Cardiac fibroblast (primary cell): Measurements from ENCODE around the gene TADA2A.
A peak's percentile ranks its signal among the peaks of the same experiment; 100 is the strongest.

ENCODE experiments used
- DNase-seq, 2 donors: peaks; one replicate each; pipeline versions ENCODE4 v3.0.0 to v3.0.0-alpha.2; 2010; ENCODE audit warnings: low read depth in 2 of 2
- H3K4me3 ChIP-seq, 2 donors: replicated peaks in 1 of 2; 1 replicate in 1 of 2; 2 replicates in 1 of 2; pipeline ENCODE4 v1.5.1; 2011; ENCODE audit warnings: low read depth in 2 of 2, low read length in 2 of 2, mild to moderate bottlenecking in 2 of 2, moderate library complexity in 1 of 2
- CTCF ChIP-seq: IDR thresholded peaks from one replicate; pipeline ENCODE4 v1.5.1; 2011; ENCODE audit warnings: low read depth, mild to moderate bottlenecking, low read length, inconsistent platforms

Gene TADA2A

GRCh38 chr17:37483311-37484039, 76.8 kb downstream of the TADA2A start:
- H3K4me3 ChIP-seq, result no peak overlapping the region
- no peak for TF ChIP-seq CTCF
- peak; percentile 85 to 89 for DNase-seq

DNA sequence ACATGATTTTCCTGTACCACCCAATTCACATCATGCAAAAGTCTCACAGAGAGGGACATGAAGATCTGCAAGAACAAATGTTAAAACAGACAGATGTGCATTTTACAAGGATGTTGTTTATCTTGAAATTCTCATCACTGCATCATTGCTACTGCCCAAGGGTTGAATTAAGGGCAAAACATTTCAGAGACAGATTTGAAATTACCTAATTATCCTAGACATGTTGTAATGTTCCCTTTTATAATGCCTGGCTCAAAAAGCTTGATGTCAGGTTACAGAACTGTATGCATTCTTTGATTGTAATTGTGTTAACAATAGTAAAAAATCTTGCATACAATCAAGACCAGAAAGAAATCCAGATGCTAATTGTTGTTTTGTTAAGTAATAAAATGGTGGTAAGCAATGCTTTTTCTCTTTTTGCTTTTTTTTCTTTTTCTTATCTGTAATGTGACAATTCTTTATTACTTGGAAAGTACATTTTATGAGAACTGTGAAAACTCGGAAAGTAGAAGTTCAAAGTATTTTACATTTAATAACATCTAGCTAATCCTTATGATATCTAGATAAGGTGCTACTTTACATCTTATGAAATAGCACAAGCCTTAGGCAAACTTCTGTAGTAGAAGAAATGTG, 79.4 kb downstream of the TADA2A start:
- TF ChIP-seq CTCF, result no peak
- no peak for DNase-seq
- H3K4me3 ChIP-seq, result no peak overlapping the region

DNA sequence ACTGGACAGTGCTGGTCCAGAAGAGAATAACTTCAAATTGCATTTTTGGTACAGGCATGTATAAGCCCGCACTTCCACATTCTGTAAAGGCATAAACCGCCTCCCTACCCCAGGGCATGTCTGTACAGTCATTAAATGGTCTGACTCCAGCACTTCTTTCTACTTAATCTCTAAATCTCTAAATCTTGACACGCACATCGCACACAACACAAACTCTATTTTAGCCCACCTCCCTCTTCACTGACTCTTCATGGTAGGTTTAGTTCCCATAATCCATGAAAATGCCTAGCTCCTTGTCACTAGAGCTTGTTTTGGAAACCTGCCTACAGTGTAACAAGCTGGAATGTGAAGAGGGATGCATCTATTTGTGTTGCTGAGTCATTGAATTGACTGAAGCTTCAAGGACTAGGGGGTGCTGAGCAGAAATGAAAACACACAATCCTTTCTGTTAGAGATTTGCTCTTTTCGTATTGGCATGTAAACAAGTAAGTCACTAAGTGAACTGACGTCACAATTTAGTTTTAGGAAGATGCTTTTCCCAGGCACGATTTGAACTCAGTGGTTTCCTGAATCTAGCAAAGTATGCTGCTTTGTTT, 81.4 kb downstream of the TADA2A start:
- H3K4me3 ChIP-seq, result peak overlapping the region; percentile 75 to 87
- no peak for TF ChIP-seq CTCF
- peak; percentile 96 for DNase-seq

DNA sequence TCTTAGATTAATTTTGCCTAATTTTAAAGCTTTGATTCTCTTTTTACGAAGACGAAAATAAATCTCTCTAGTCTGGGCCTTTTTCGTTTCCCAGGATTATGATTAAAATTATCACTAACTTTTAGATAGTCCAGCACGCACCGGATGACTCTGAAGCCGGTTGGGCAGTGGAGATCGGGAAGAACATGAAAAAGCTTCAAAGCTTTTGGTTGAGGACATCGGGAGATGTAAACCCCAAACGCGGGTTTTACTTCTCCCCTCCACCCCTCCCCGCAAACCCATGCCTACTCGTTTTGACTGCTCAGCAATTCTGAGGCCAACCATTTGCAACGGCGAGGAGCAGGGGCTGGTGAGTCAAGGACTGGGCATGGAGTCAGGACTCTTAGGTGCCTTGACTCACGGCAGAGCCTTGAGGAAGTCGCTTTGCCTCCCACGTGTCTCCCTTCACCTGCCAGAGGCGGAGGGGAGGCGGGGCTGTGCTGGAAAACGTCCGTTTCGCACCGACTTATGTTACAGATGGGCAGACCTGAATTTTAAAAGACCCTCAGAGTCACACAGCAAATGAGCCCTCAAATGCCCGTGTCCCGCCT, 82.0 kb downstream of the TADA2A start:
- DNase-seq, result peak; percentile 90 to 96
- TF ChIP-seq CTCF, result no peak
- peak overlapping the region; percentile 75 to 87 for H3K4me3 ChIP-seq

- TF ChIP-seq CTCF, result no peak
- H3K4me3 ChIP-seq, result peak within 1 kb of the TSS; percentile 75 to 87
- DNase-seq, result peak; percentile 68 to 86
These were observed 82.7 kb downstream of the TADA2A start, which contains the start of gene DUSP14 for GRCh38 chr17:37489197-37490001. Gene DUSP14 (plus strand): TSS chr17:37489891. CDS start chr17:37512273, 22,382 bp downstream.

GRCh38 chr17:37490022-37490587, 83.4 kb downstream of the TADA2A start:
- H3K4me3 ChIP-seq, result peak overlapping the region; percentile 61 to 75
- peak; percentile 57 to 62 for DNase-seq
- TF ChIP-seq CTCF, result no peak
